Gastrocnemius medialis (tissue), 4 donors: ENCODE results near the gene B9D2. TPM values are rescaled to one million over a fixed set of nuclear protein-coding genes. Genes with fewer than 3 reads are reported as not detected.
A peak's percentile ranks its signal among the peaks of the same experiment; 100 is the strongest.

ENCODE experiments used
- ATAC-seq, 2 donors: fragments of 150-250 bp; one replicate each; pipeline ENCODE4 v1.9.1; 2016
- DNase-seq, 2 donors: peaks; one replicate each; pipeline ENCODE4 v3.0.0-alpha.2; 2019
- H3K27ac ChIP-seq, 4 donors: fragments of 200-600 bp; sonication (generic); 1 replicate in 1 of 4; 2 replicates in 3 of 4; pipeline ENCODE4 v1.5.1; 2016 to 2018; ENCODE audit warnings: mild to moderate bottlenecking in 2 of 4, moderate library complexity in 1 of 4
- H3K27me3 ChIP-seq, 3 donors: fragments of 200-600 bp; sonication (generic) in 2 of 3; 1 replicate in 1 of 3; 2 replicates in 2 of 3; pipeline versions ENCODE4 v1.5.1 to v1.6.0; 2016 to 2019; ENCODE audit warnings: mild to moderate bottlenecking in 1 of 3, moderate library complexity in 1 of 3
- H3K36me3 ChIP-seq, 2 donors: fragments of 200-600 bp; sonication (generic) in 1 of 2; one replicate each; pipeline ENCODE4 v1.5.1; 2017 to 2018
- H3K4me1 ChIP-seq, 2 donors: fragments of 200-600 bp; sonication (generic) in 1 of 2; one replicate each; pipeline ENCODE4 v1.5.1; 2016 to 2017; ENCODE audit warnings: mild to moderate bottlenecking in 2 of 2
- H3K4me3 ChIP-seq, 4 donors: fragments of 200-600 bp; sonication (generic) in 3 of 4; 1 replicate in 1 of 4; 2 replicates in 3 of 4; pipeline ENCODE4 v1.5.1; 2016 to 2019; ENCODE audit warnings: mild to moderate bottlenecking in 2 of 4
- H3K9me3 ChIP-seq, 3 donors: fragments of 200-600 bp; sonication (generic) in 2 of 3; 1 replicate in 1 of 3; 2 replicates in 2 of 3; pipeline ENCODE4 v1.5.1; 2016 to 2019
- CTCF ChIP-seq, 5 experiments: fragments of 450-650 bp in 3 of 5; fragments of 200-600 bp in 2 of 5; sonication (generic) in 2 of 5; IDR thresholded peaks in 4 of 5; conservative IDR thresholded peaks in 1 of 5; 1 replicate in 4 of 5; 2 replicates in 1 of 5; pipeline ENCODE4 v1.5.1; 2016 to 2019; ENCODE audit warnings: antibody characterized with exemption in 5 of 5, mild to moderate bottlenecking in 3 of 5, moderate library complexity in 3 of 5
- POLR2A ChIP-seq, 2 donors: fragments of 450-650 bp; IDR thresholded peaks; one replicate each; pipeline ENCODE4 v1.6.1; 2017; ENCODE audit warnings: antibody characterized with exemption in 2 of 2, mild to moderate bottlenecking in 2 of 2, moderate library complexity in 2 of 2
- in situ Hi-C, 4 donors: fragments of 200-750 bp; cut with MboI; loops; one replicate each; pipeline versions ENCODE4 v1.15.0 to v1.8.0; 2017; ENCODE audit warnings: low sequenced_read_pairs in 4 of 4
- intact Hi-C: fragments of 100-400 bp; cut with DNase I; formaldehyde crosslinking; loops from one replicate; pipeline ENCODE4 v1.15.1; 2023; ENCODE audit warnings: low total_unique reads
- total RNA-seq, 4 donors: library from RNA; depleted of rRNA; stranded (reverse); fragments of >200 nt; gene quantifications; one replicate each; pipeline versions ENCODE4 v1.1.0 to v1.2.3, GENCODE V29; 2016

The B9D2 gene
- total RNA-seq, 4 donors from 2014 or later: 2.6 to 6.9 (median 4.5) TPM

GRCh38 chr19:41318696-41319499 is 45.1 kb downstream of the B9D2 start:
- H3K27ac ChIP-seq: no peak overlapping the region
- in situ Hi-C loops: no loop called here
- peaks cover 9 to 10% of the 10 kb centered on the region in 2 donors for H3K4me1 ChIP-seq
- H3K9me3 ChIP-seq: no peaks in the 10 kb centered on the region
- ATAC-seq (no peak), DNase-seq (no peak)
- intact Hi-C loops: no loop called here
- H3K4me3 ChIP-seq: no peak overlapping the region
- H3K36me3 ChIP-seq: peaks cover 3 to 66% of the 10 kb centered on the region in 2 donors
- no peaks in the 10 kb centered on the region for H3K27me3 ChIP-seq
- TF ChIP-seq POLR2A (IDR thresholded peaks at IDR 0.05) (no peak), CTCF (IDR thresholded peaks at IDR 0.05 in 4 of 5, conservative IDR thresholded peaks at IDR 0.05 in 1 of 5) (no peak)

DNA sequence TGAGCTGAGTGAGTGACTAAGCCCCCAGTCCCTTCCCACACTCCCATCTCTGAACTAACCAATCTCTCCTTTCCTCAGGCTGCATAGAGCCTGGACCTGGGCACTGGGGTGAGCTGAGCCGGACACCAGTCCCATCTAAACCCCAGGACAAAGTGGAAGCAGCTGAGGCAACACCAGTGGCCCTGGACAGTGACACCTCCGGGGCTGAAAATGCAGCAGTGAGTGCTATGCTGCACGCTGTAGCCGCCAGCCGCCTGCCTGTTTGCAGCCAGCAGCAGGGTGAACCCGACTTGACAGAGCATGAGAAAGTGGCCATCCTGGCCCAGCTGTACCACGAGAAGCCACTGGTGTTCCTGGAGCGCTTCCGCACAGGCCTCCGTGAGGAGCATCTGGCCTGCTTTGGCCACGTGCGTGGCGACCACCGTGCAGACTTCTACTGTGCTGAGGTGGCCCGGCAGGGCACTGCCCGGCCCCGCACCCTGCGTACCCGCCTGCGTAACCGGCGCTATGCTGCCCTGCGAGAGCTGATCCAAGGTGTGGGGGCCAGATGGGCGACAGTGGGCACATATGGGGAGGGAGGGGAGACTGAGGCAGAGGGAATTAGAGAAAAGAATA is 47.5 kb downstream of the B9D2 start:
- intact Hi-C loops (no loop called here), in situ Hi-C loops (no loop called here)
- H3K4me3 ChIP-seq: no peak overlapping the region
- no peak for ATAC-seq
- no peak for TF ChIP-seq POLR2A (IDR thresholded peaks at IDR 0.05)
- no peak for TF ChIP-seq CTCF (IDR thresholded peaks at IDR 0.05 in 4 of 5, conservative IDR thresholded peaks at IDR 0.05 in 1 of 5)
- H3K4me1 ChIP-seq: peaks cover 11 to 13% of the 10 kb centered on the region in 2 donors
- H3K27ac ChIP-seq: no peak overlapping the region
- H3K9me3 ChIP-seq: no peaks in the 10 kb centered on the region
- H3K36me3 ChIP-seq: peaks cover 3 to 84% of the 10 kb centered on the region in 2 donors
- DNase-seq: no peak
- no peaks in the 10 kb centered on the region for H3K27me3 ChIP-seq

GRCh38 chr19:41311613-41312012 is 52.3 kb downstream of the B9D2 start:
- DNase-seq (no peak), ATAC-seq (no peak)
- in situ Hi-C loops: loop anchor here in 1 of 4 donors (5.0 kb wide), 2 partner anchors 44 to 104 kb away; no protein-coding TSS in a partner anchor
- peak overlapping the region in 1 of 4 donors; percentile 72 for H3K4me3 ChIP-seq
- peaks cover 35 to 42% of the 10 kb centered on the region in 2 donors for H3K4me1 ChIP-seq
- peaks cover 0 to 42% of the 10 kb centered on the region in 2 donors for H3K36me3 ChIP-seq
- TF ChIP-seq CTCF (IDR thresholded peaks at IDR 0.05 in 4 of 5, conservative IDR thresholded peaks at IDR 0.05 in 1 of 5): no peak
- no peak for TF ChIP-seq POLR2A (IDR thresholded peaks at IDR 0.05)
- no peaks in the 10 kb centered on the region for H3K27me3 ChIP-seq
- intact Hi-C loops: loop anchor here (1.0 kb wide), 1 partner anchor 13 kb away; no protein-coding TSS in a partner anchor
- H3K9me3 ChIP-seq: no peaks in the 10 kb centered on the region
- H3K27ac ChIP-seq: peak overlapping the region; percentile 88 to 95 (median 93)

DNA sequence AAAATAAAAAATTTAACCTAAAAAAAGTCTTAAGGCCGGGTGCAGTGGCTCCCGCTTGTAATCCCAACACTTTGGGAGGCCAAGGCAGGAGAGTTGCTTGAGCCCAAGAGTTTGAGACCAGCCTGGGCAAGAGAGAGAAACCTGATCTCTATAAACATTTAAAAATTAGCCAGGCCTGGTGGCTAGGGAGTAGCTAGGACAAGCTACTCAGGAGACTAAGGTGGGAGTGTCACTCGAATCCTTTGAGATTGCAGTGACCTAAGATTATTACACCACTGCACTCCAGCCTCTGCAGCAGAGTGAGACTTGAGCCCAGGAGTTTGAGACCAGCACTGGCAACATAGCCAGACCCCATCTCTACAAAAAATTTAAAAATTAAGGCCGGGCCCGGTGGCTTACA is 52.9 kb downstream of the B9D2 start:
- H3K4me3 ChIP-seq: peak overlapping the region; percentile 62 to 80 (median 73)
- in situ Hi-C loops: loop anchor here in 1 of 4 donors (5.0 kb wide), 2 partner anchors 44 to 104 kb away; no protein-coding TSS in a partner anchor
- H3K36me3 ChIP-seq: peaks cover 0 to 42% of the 10 kb centered on the region in 2 donors
- DNase-seq: no peak
- intact Hi-C loops: loop anchor here (1.0 kb wide), 1 partner anchor 13 kb away; no protein-coding TSS in a partner anchor
- TF ChIP-seq CTCF (IDR thresholded peaks at IDR 0.05 in 4 of 5, conservative IDR thresholded peaks at IDR 0.05 in 1 of 5): no peak
- TF ChIP-seq POLR2A (IDR thresholded peaks at IDR 0.05): no peak
- no peak for ATAC-seq
- H3K27me3 ChIP-seq: no peaks in the 10 kb centered on the region
- H3K27ac ChIP-seq: peak overlapping the region; percentile 88 to 95 (median 93)
- H3K4me1 ChIP-seq: peaks cover 35 to 42% of the 10 kb centered on the region in 2 donors
- no peaks in the 10 kb centered on the region for H3K9me3 ChIP-seq
